Stimulated activated CD8-positive, alpha-beta memory T cell treated with anti-CD3 and anti-CD28 coated beads, Interleukin-12 subunit alpha, Interleukin-12 subunit beta, amount 100 ng/mL, for 1 hour (primary cell): ENCODE data around the gene HIRIP3.

ENCODE experiments used
- DNase-seq: peaks from one replicate; pipeline ENCODE4 v3.0.0-alpha.2; 2020; ENCODE audit warnings: low read depth

HIRIP3 gene

GRCh38 chr16:29983420-29984136 is 11.8 kb downstream of the HIRIP3 start:
- DNase-seq = no peak

GRCh38 chr16:29982560-29983419 is 12.6 kb downstream of the HIRIP3 start:
- DNase-seq = no peak

- no peak for DNase-seq
Measured at GRCh38 chr16:29978564-29979270, 16.7 kb downstream of the HIRIP3 start.

- no peak for DNase-seq
Measured at GRCh38 chr16:29978081-29978480, 17.3 kb downstream of the HIRIP3 start.

- no peak for DNase-seq
Measured at GRCh38 chr16:29977063-29977825, 18.2 kb downstream of the HIRIP3 start.

GRCh38 chr16:29975811-29976511 is 19.5 kb downstream of the HIRIP3 start:
- no peak for DNase-seq

GRCh38 chr16:29975134-29975538 is 20.3 kb downstream of the HIRIP3 start:
- DNase-seq = no peak

GRCh38 chr16:29974291-29975133 is 20.9 kb downstream of the HIRIP3 start:
- no peak for DNase-seq

GRCh38 chr16:29973384-29974246 is 21.8 kb downstream of the HIRIP3 start, which contains the start of gene TAOK2:
Gene TAOK2 (plus strand): TSS chr16:29973868. CDS start chr16:29977773, 3,905 bp downstream.
- DNase-seq = peak; percentile 83

GRCh38 chr16:29972992-29973383 is 22.4 kb downstream of the HIRIP3 start:
- no peak for DNase-seq

- DNase-seq = no peak
Measured at GRCh38 chr16:29972500-29972899, 22.9 kb downstream of the HIRIP3 start.

GRCh38 chr16:29971304-29971703 is 24.1 kb downstream of the HIRIP3 start:
- no peak for DNase-seq

GRCh38 chr16:29968205-29968604 is 27.2 kb downstream of the HIRIP3 start:
- DNase-seq = no peak

GRCh38 chr16:29963021-29963743 is 32.2 kb downstream of the HIRIP3 start:
- DNase-seq = no peak

GRCh38 chr16:29962344-29962994 is 32.9 kb downstream of the HIRIP3 start:
- DNase-seq = no peak

- DNase-seq = peak; percentile 84
Measured at GRCh38 chr16:29961479-29962343, 33.7 kb downstream of the HIRIP3 start, which contains the start of gene TMEM219. Gene TMEM219 (plus strand): TSS chr16:29962079. CDS start chr16:29963144, 1,065 bp downstream.

- no peak for DNase-seq
Measured at GRCh38 chr16:29961127-29961478, 34.3 kb downstream of the HIRIP3 start.
